GM19023 (cell line): ENCODE data around the gene RHEX.
"Not testable (repeated sequence)": the region's sequence is repeated elsewhere in the genome, so short reads cannot be mapped to it uniquely, and the experiment has no call there.

Source experiments
- ATAC-seq: cut with Tn5 transposase; IDR thresholded peaks from one replicate; pipeline ENCODE4 v1.9.1; 2021; ENCODE audit warnings: mild to moderate bottlenecking, moderate library complexity; ENCODE audit not compliant: unreplicated experiment

Gene RHEX

GRCh38 chr1:206058289-206058926, 5.4 kb downstream of the RHEX start:
- ATAC-seq, result not testable (repeated sequence)

- no peak for ATAC-seq
These were observed 5.9 kb downstream of the RHEX start for GRCh38 chr1:206058927-206059292.

GRCh38 chr1:206059355-206059915, 6.5 kb downstream of the RHEX start:
- no peak for ATAC-seq

- no peak for ATAC-seq
These were observed 7.9 kb downstream of the RHEX start for GRCh38 chr1:206060844-206061243.

GRCh38 chr1:206062464-206062863, 9.5 kb downstream of the RHEX start:
- ATAC-seq, result no peak

GRCh38 chr1:206064001-206064400, 11.0 kb downstream of the RHEX start:
- not testable (repeated sequence) for ATAC-seq

- ATAC-seq, result not testable (repeated sequence)
These were observed 11.5 kb downstream of the RHEX start for GRCh38 chr1:206064501-206064900.

- no peak for ATAC-seq
These were observed 12.7 kb downstream of the RHEX start for GRCh38 chr1:206065547-206066145.

- peak; percentile 77 for ATAC-seq
These were observed 13.7 kb downstream of the RHEX start for GRCh38 chr1:206066479-206067171.

GRCh38 chr1:206067486-206068227, 14.7 kb downstream of the RHEX start:
- no peak for ATAC-seq

GRCh38 chr1:206068314-206068713, 15.3 kb downstream of the RHEX start:
- no peak for ATAC-seq

- ATAC-seq, result no peak
These were observed 17.8 kb downstream of the RHEX start for GRCh38 chr1:206070627-206071304.

GRCh38 chr1:206074839-206075238, 21.9 kb downstream of the RHEX start:
- ATAC-seq, result no peak

- ATAC-seq, result no peak
These were observed 23.1 kb downstream of the RHEX start for GRCh38 chr1:206075786-206076755.

- no peak for ATAC-seq
These were observed 26.2 kb downstream of the RHEX start for GRCh38 chr1:206079135-206079534.

- no peak for ATAC-seq
These were observed 27.2 kb downstream of the RHEX start for GRCh38 chr1:206080026-206080820.

- ATAC-seq, result no peak
These were observed 28.9 kb downstream of the RHEX start for GRCh38 chr1:206081856-206082255.

GRCh38 chr1:206082831-206083695, 30.1 kb downstream of the RHEX start:
- ATAC-seq, result no peak
